ENCODE measurements around the gene PLSCR5.

DNA sequence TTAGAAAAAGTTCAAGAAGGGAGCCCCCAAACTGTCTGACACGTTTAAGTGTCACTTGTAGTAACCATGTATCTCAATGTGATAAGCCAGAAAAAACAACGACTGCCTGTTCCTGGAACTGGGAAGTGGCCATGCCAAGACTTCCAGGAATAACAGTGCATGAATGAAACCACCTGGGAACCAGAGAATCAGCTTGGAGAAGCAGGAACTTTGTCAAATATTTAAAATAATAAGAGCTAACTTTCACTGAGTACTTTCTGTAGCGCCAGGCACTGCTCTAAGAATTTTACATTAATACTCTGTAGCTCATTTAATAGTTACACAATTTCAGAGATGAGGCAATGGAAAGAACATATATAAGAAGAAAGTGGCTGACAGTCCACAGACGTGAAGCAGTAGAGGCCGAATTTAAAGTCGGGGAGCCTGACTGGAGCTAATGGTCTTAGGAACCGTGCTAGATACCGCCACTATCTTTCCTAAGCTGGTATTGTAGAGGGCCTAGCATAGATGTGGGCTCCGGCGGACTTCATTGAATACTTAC is 61.6 kb downstream of the PLSCR5 start:
- no peak for TF ChIP-seq POLR2A (IDR thresholded peaks at IDR 0.05)
- TF ChIP-seq, protein P1, sequence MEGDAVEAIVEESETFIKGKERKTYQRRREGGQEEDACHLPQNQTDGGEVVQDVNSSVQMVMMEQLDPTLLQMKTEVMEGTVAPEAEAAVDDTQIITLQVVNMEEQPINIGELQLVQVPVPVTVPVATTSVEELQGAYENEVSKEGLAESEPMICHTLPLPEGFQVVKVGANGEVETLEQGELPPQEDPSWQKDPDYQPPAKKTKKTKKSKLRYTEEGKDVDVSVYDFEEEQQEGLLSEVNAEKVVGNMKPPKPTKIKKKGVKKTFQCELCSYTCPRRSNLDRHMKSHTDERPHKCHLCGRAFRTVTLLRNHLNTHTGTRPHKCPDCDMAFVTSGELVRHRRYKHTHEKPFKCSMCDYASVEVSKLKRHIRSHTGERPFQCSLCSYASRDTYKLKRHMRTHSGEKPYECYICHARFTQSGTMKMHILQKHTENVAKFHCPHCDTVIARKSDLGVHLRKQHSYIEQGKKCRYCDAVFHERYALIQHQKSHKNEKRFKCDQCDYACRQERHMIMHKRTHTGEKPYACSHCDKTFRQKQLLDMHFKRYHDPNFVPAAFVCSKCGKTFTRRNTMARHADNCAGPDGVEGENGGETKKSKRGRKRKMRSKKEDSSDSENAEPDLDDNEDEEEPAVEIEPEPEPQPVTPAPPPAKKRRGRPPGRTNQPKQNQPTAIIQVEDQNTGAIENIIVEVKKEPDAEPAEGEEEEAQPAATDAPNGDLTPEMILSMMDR (IDR thresholded peaks at IDR 0.05) = no peak
